ENCODE measurements around the gene ASB8.

DNA sequence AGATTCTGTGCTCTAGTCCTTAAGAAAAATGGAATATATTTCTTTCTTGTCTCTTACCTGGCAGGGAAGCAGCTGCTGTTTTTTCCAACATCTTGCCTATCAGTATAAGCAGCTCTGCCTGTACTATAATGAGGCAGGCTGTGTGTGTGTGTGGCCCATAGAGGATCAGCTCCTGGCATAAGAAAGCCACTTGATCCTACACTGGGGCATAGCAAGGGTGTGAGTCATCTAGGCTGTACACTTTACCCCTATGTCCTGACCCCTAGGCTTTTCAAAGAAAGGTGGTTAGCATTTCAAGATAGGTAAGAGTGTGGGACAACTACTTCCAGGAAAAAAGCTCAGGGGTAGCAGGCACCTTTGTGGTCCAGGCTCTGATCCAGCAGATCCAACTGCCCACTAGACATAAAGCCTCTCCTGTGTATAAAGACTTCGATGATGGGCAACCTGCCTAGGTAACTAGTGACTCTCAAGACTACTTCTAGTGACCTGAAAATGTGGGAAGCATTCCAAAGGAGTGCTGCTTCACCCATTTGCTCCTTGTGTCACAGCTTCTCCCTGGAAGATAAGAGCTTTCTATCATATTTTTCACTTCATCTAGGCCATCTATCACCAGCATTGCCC lies 46.5 kb downstream of the ASB8 start:
- TF ChIP-seq, protein P1, sequence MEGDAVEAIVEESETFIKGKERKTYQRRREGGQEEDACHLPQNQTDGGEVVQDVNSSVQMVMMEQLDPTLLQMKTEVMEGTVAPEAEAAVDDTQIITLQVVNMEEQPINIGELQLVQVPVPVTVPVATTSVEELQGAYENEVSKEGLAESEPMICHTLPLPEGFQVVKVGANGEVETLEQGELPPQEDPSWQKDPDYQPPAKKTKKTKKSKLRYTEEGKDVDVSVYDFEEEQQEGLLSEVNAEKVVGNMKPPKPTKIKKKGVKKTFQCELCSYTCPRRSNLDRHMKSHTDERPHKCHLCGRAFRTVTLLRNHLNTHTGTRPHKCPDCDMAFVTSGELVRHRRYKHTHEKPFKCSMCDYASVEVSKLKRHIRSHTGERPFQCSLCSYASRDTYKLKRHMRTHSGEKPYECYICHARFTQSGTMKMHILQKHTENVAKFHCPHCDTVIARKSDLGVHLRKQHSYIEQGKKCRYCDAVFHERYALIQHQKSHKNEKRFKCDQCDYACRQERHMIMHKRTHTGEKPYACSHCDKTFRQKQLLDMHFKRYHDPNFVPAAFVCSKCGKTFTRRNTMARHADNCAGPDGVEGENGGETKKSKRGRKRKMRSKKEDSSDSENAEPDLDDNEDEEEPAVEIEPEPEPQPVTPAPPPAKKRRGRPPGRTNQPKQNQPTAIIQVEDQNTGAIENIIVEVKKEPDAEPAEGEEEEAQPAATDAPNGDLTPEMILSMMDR (IDR thresholded peaks at IDR 0.05) = no peak
- TF ChIP-seq POLR2A (IDR thresholded peaks at IDR 0.05; ENCODE audit: low read depth) (no peak), POLR2AphosphoS5 (IDR thresholded peaks at IDR 0.05) (no peak), EP300 (IDR thresholded peaks at IDR 0.05) (no peak)

All from esophagus muscularis mucosa (tissue), 4 donors.